Mucosa of rectum (tissue), 2 donors: ENCODE measurements around the gene TAS2R60.
"Not testable (repeated sequence)": the region's sequence is repeated elsewhere in the genome, so short reads cannot be mapped to it uniquely, and the experiment has no call there.

ENCODE experiments used
- H3K27ac ChIP-seq, 2 donors: one replicate each; pipeline ENCODE4 v1.7.0; 2013; ENCODE audit warnings: inconsistent platforms in 2 of 2, low read depth in 2 of 2, low read length in 2 of 2
- H3K27me3 ChIP-seq, 2 donors: one replicate each; pipeline ENCODE4 v1.7.0; 2013; ENCODE audit warnings: low read length in 2 of 2; ENCODE audit not compliant: control insufficient read depth in 2 of 2, insufficient read depth in 2 of 2
- H3K36me3 ChIP-seq, 2 donors: one replicate each; pipeline ENCODE4 v1.7.0; 2013; ENCODE audit warnings: low read length in 2 of 2; ENCODE audit not compliant: control insufficient read depth in 2 of 2, insufficient read depth in 2 of 2
- H3K4me1 ChIP-seq, 2 donors: one replicate each; pipeline ENCODE4 v1.7.0; 2013; ENCODE audit warnings: low read length in 2 of 2, mild to moderate bottlenecking in 1 of 2; ENCODE audit not compliant: control insufficient read depth in 2 of 2, insufficient read depth in 2 of 2
- H3K4me3 ChIP-seq, 2 donors: one replicate each; pipeline ENCODE4 v1.7.0; 2013; ENCODE audit warnings: low read length in 2 of 2
- H3K9ac ChIP-seq, 2 donors: one replicate each; pipeline ENCODE4 v1.7.0; 2013; ENCODE audit warnings: low read length in 2 of 2, low read depth in 1 of 2, mild to moderate bottlenecking in 1 of 2
- H3K9me3 ChIP-seq, 2 donors: one replicate each; pipeline ENCODE4 v1.7.0; 2013; ENCODE audit warnings: low read length in 2 of 2; ENCODE audit not compliant: control insufficient read depth in 2 of 2
- donor health status: healthy.
- donor health status: Normal muscosa, but diverticular disease.

The TAS2R60 gene

DNA sequence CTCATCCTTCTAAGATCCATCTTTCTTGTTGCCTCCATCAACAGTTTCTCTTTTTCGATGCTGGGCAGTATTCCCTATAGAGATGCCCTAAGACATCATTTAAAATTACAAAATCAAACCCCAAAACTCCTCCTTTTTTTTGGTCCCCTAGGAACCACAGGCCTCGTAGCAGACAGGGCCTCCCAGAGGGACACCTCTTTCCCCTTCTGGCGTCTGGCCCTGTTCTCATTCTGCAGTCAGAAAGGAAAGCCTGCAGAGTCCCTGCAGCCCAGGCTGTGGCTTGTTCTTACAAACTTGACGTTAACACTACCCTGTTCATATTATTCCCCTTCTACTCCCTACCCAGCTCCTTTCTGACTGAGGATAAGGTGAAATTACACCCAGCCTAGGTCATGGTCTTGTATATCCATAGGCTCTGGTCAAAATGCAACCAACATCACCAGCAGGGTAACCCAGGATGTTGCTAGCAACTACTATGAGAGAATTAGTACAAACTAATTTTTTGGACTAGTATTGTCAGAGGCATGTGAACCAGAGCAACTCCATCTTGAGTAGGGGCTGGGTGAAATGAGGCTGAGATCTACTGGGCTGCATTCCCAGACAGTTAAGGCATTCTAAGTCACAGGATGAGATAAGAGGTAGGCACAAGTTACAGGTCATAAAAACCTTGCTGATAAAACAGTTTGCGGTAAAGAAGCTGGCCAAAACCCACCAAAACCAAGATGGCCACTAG, 31.1 kb upstream of the TAS2R60 start:
- Histone ChIP-seq H3K4me1 (peaks cover 12 to 18% of the 10 kb centered on the region in 2 donors), H3K27ac (no peak overlapping the region), H3K27me3 (no peaks in the 10 kb centered on the region), H3K4me3 (no peak overlapping the region), H3K9me3 (no peaks in the 10 kb centered on the region), H3K9ac (no peak overlapping the region), H3K36me3 (no peaks in the 10 kb centered on the region)

GRCh38 chr7:143413123-143413522, 30.1 kb upstream of the TAS2R60 start:
- Histone ChIP-seq H3K9me3 (no peaks in the 10 kb centered on the region), H3K27me3 (no peaks in the 10 kb centered on the region), H3K4me1 (peaks cover 9% of the 10 kb centered on the region in 2 donors), H3K36me3 (no peaks in the 10 kb centered on the region), H3K4me3 (no peak overlapping the region), H3K27ac (no peak overlapping the region), H3K9ac (no peak overlapping the region)

DNA sequence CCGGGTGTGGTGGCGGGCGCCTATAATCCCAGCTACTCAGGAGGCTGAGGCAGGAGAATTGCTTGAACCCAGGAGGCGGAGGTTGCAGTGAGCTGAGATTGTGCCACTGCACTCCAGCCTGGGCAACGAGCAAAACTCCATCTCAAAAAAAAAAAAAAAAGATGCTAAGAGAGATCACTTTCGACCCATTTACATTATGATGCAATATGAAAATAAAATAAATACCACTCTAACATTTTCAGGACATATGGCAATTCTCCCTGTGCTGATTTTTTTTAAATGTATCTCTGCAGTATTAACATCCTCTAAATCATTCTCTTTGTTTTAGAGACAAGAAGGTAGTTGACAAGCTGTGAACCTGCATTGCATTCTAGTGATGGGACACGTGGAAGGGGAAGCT, 28.0 kb upstream of the TAS2R60 start:
- H3K9ac ChIP-seq, H3K36me3 ChIP-seq, H3K27ac ChIP-seq, H3K4me1 ChIP-seq, H3K4me3 ChIP-seq, H3K27me3 ChIP-seq, H3K9me3 ChIP-seq: not testable (repeated sequence)

DNA sequence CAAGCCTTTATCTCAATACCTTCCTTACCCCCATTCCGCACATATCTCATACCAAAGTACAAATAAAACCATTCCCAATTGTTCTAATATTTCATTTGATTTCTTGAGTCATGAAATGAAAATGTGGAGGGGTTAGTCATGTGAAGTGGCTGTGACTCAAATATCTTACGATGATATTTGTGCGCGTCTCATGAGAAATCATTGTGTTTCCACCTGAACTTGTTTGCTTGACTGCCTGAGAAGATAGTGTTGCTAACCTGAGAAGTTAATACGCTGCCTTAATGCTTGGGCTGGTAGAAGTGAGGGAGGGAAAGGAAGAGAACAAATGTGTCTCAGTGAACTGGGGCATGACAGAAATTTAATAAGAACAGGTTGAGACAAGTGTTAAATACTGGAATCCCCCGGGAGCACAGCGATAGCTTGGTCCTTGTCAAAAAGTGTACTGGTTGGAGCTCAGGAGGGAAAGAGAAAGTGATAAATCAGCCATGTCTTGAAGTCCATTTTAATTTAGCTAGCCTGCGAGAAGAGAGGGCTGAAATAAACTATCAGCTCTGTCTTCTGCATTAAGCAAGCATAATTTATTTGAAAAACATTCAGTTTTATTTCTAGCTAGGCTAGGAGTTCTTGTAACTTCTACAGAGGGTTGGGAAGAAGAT, 27.4 kb upstream of the TAS2R60 start:
- Histone ChIP-seq H3K4me1 (peaks cover 0 to 2% of the 10 kb centered on the region in 2 donors), H3K36me3 (no peaks in the 10 kb centered on the region), H3K27ac (no peak overlapping the region), H3K9ac (no peak overlapping the region), H3K9me3 (no peaks in the 10 kb centered on the region), H3K27me3 (no peaks in the 10 kb centered on the region), H3K4me3 (no peak overlapping the region)

DNA sequence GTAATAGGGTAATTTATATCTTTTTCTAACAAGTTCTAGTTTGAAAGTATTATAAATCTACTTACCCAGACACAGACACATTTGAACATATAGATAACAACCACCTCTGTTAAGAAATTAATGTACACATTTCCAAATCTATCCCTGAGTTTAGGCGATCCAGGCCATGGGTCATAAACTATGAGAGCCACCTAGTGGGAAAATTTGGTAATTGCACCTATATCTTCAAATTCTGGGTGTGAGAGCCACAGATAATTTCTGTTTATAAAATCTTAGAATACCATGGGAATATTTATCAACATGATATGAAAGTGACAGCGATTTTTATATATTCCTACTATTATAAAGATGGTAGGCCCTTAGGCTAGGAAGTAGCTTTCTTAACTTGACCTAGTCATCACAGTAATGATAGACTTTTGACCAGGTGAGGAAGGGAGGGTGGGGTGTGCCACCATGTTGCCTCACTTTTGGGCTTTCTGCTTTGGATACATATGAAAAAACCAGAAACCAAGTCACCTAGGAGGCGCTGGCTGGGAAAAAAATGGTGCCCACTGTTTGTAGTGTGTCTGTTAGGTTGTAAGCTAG, 26.6 kb upstream of the TAS2R60 start:
- no peaks in the 10 kb centered on the region for H3K27me3 ChIP-seq

GRCh38 chr7:143417734-143418383, 25.4 kb upstream of the TAS2R60 start:
- H3K36me3 ChIP-seq = no peaks in the 10 kb centered on the region

More for the DNA sequence above, 26.6 kb upstream of the TAS2R60 start:
- Histone ChIP-seq H3K9me3 (no peaks in the 10 kb centered on the region), H3K4me1 (peaks cover 0 to 2% of the 10 kb centered on the region in 2 donors), H3K9ac (no peak overlapping the region), H3K27ac (no peak overlapping the region), H3K36me3 (no peaks in the 10 kb centered on the region), H3K4me3 (no peak overlapping the region)

DNA sequence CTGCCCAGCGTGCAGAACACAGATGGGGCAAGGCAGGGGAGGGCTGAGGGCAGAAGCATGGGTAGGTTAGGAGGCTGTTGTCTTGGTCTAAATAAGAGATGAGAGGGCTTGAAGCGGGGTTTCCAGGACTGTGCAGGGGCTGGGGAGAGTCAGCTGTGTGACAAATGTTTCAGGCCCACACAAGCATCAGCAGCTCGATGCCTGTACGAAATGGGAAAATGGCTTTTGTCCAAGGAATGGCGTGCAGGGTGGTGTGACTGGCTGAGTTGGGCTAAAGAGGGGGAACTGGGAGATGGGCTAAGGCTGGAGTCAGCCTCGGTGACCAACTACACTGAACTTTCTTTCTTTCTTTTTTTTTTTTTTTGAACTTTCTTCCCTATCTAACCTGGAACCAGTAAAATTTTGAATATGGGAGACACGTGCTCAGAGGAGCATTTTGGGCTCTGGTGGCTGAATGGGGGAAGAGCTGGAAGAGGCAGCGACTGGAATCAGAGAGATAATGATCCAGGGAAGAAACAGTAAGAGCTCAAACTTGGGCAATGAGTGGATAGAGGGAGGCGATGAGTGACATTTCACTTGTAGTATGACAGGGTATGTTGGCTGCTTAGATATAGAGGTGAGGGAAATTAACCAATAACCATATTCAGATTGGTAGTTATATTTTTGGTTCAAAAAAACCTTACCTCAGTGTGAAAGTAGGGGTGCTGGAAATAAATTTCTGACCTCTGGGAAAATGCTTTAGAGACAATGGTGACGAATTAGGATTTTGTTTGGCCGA, 24.4 kb upstream of the TAS2R60 start:
- H3K27ac ChIP-seq = no peak overlapping the region
- H3K27me3 ChIP-seq = no peaks in the 10 kb centered on the region
- no peaks in the 10 kb centered on the region for H3K36me3 ChIP-seq
- no peak overlapping the region for H3K4me3 ChIP-seq
- no peaks in the 10 kb centered on the region for H3K9me3 ChIP-seq
- H3K4me1 ChIP-seq = peaks cover 0 to 2% of the 10 kb centered on the region in 2 donors
- H3K9ac ChIP-seq = no peak overlapping the region

More at GRCh38 chr7:143417734-143418383, 25.4 kb upstream of the TAS2R60 start:
- H3K4me3 ChIP-seq = no peak overlapping the region
- no peak overlapping the region for H3K27ac ChIP-seq
- H3K27me3 ChIP-seq = no peaks in the 10 kb centered on the region
- H3K9me3 ChIP-seq = no peaks in the 10 kb centered on the region
- H3K4me1 ChIP-seq = peaks cover 0 to 2% of the 10 kb centered on the region in 2 donors
- H3K9ac ChIP-seq = no peak overlapping the region

DNA sequence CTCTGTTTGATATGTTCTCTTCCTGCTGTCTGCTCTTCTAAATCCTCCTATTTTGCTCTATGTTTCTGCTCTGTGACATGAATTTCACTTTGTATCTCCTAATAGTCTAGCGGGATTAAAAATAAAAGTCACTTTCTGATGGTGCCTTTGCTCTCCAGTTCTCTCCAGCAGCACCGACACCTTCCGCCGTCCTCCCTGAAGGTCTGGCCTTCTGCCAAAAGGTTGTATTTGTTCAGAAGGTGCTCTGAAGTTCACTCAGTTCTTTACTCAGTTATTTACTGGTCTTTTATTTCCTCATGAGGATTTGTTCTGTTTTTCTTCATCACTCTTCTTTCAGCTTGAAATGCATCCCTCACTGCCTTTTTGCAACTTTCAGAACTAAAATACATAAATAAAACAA, 23.4 kb upstream of the TAS2R60 start:
- Histone ChIP-seq H3K9me3 (no peaks in the 10 kb centered on the region), H3K27ac (no peak overlapping the region), H3K9ac (no peak overlapping the region), H3K4me3 (no peak overlapping the region), H3K27me3 (no peaks in the 10 kb centered on the region), H3K36me3 (no peaks in the 10 kb centered on the region), H3K4me1 (peaks cover 0 to 2% of the 10 kb centered on the region in 2 donors)

GRCh38 chr7:143420624-143421023, 22.6 kb upstream of the TAS2R60 start:
- H3K36me3 ChIP-seq, H3K9me3 ChIP-seq, H3K27ac ChIP-seq, H3K4me1 ChIP-seq, H3K27me3 ChIP-seq, H3K9ac ChIP-seq, H3K4me3 ChIP-seq: not testable (repeated sequence)
